HG02678 (cell line): ENCODE measurements around the gene CD2AP.
"Not testable (repeated sequence)": the region's sequence is repeated elsewhere in the genome, so short reads cannot be mapped to it uniquely, and the experiment has no call there.

Source experiments
- ATAC-seq: cut with Tn5 transposase; IDR thresholded peaks from one replicate; pipeline ENCODE4 v1.9.1; 2021; ENCODE audit warnings: mild to moderate bottlenecking, moderate library complexity; ENCODE audit not compliant: unreplicated experiment

Gene CD2AP, protein sequence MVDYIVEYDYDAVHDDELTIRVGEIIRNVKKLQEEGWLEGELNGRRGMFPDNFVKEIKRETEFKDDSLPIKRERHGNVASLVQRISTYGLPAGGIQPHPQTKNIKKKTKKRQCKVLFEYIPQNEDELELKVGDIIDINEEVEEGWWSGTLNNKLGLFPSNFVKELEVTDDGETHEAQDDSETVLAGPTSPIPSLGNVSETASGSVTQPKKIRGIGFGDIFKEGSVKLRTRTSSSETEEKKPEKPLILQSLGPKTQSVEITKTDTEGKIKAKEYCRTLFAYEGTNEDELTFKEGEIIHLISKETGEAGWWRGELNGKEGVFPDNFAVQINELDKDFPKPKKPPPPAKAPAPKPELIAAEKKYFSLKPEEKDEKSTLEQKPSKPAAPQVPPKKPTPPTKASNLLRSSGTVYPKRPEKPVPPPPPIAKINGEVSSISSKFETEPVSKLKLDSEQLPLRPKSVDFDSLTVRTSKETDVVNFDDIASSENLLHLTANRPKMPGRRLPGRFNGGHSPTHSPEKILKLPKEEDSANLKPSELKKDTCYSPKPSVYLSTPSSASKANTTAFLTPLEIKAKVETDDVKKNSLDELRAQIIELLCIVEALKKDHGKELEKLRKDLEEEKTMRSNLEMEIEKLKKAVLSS

DNA sequence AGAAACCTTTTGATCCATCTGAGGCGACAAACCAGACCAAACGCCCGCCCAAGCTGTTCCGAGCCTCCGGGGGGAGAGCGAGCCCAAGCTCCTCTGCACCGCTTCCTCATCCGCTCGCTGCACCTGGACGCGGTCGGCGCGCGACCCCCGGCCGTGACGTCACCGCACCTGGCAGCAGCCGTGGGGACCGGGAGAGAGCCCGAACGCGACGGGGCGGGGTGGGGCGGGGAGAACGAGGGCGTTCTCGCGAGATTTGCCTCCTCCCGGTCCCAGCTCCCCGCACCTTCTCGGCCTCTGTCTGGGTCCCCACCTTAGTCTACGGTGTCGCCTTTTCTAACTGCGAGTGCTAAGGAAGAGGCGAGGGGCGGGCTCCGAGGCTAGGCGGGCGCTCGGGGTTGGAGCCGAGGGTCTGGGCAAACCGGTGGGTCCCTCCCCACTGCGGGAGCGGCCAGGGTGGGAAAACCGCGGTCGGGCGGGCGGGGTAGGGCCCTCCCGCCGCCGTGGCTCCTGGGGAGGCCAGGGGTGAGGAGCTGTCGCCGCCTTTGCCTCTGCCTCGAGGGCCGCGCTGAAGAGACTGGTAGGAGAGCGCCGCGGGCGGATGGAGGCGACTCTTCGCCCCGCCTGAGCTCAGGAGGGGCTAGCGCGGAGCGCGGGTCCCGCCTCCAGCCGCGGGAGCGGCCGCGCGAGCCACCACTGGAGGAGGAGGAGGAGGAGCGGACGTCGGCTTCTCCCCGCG is at the start of gene CD2AP:
TSS of gene CD2AP (plus strand) at position 293 of the 736 bp plus-strand sequence. CDS start 456 bp downstream, outside the sequence.
- peak; percentile 81 for ATAC-seq

DNA sequence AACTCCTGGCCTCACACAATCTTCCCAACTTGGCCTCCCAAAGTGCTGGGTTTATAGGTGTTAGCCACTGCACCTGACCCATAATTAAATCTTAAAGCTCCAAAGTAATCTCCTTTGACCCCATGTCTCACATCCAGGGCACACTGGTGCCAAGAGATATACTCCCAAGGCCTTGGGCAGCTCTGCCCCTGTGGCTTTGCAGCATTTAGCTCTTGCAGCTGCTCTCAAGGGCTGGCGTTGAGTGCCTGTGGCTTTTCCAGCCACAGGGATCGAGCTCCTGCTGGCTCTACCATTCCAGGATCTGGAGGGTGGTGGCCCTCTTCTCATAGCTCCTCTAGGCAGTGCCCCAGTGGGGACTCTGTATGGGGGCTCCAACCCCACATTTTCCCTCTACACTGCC is 49.3 kb upstream of the CD2AP start:
- ATAC-seq, result no peak

DNA sequence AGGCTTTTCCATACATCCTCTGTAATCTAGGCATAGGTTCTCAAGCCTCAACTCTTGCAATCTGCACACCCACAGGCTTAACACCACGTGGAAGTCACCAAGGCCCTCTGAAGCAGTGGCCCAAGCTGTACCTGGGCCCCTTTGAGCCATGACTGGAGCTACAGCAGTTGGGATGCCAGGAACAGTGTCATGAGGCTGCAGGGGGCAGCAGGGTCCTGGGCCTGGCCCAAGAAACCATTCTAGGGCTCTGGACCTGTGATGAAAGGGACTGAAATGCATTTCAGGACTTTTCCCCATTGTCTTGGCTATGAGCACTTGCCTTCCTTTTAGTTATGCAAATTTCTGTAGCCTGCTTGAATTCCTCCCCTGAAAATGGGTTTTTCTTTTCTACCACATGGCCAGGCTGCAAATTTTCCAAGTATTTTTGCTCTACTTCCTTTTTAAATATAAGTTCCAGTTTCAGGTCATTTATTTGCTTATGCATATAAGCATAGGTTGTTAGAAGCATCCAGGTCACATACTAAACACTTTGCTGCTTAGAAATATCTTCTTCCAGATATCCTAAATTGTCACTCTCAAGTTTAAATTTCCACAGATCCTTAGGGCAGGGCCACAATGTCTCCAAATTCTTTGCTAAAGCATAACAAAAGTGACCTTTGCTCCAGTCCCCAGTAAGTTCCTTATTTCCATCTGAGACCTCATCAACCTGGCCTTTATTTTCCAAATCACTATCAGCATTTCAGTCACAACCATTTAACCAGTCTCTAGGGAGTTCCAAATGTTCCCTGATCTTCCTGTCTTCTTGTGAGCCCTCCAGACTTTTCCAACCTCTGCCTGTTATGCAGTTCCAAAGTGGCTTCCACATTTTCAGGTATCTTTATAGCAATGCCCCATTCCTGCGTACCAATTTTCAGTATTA is 48.6 kb upstream of the CD2AP start:
- ATAC-seq, result no peak

DNA sequence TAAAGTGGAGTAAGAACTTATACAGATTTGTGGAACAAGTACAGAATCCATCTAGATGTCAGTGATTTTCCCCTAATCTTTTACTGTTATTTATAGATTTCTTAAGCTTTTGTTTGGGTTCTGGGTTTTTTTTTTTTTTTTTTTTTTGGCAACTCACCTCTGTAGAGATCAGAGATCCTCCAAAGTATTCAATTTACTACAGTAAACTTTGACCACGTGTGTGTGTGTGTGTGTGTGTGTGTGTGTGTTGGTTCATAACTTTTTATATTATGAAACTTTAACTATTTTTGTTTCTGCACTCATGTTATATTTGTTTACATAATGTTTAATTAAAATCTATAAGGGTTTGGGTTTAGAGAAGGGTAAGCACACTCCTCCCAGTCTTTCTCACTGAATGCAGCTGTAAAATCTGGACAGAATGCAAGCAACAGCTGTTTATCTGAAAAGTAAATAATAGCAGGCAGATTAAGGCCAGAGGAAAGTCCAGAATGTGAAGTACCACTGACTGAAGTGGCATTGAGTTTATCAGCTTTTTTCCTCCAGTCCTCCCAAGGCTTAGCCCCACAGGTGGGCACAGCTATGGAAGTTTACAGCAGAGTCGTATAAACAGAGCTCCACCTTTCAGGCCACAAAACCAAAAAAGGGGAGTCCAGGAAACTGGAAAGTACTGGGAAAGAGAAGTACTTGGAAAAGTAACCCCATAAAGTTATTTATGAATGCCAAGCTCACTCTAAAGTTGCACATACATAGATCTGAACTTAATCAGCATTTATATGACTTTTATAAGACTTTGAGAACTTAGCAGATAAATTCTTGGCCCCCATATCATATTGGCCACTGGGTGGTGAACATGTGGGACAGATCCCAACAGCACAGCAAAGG is 43.0 kb upstream of the CD2AP start:
- no peak for ATAC-seq

DNA sequence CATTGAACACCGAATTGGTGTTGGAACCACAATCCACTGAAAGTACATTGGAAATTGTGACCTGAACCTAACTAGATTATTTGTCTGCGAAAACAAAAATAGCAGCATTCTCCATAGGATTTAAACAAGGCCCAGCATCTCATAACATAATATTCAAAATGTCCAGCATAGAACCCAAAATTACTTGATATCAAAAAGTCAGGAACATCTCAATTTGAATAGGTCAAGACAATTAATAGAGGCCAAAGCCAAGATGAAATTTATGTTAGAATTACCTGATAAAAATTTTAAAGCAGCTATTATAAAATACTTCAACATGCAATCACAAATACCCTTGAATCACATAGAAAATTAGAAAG is 42.4 kb upstream of the CD2AP start:
- ATAC-seq, result no peak

DNA sequence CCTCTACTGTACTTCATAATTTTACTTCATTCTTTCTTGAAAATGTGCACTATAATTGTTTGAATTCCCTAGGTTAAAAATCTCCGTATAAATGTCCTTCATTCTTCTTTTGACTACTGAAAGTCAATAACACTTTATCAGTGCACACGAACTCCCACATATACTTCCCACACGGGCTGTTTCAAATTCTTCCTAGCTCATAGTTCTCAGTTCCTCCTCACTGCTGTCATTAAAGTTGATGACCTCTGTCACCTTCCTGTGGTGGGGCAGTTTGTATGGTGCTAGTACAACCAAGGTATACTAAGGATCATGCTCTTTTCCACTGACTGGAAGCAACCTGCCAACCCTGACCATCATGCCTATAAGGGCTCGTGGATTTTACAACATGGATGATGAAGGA is 40.0 kb upstream of the CD2AP start:
- ATAC-seq, result peak; percentile 68

DNA sequence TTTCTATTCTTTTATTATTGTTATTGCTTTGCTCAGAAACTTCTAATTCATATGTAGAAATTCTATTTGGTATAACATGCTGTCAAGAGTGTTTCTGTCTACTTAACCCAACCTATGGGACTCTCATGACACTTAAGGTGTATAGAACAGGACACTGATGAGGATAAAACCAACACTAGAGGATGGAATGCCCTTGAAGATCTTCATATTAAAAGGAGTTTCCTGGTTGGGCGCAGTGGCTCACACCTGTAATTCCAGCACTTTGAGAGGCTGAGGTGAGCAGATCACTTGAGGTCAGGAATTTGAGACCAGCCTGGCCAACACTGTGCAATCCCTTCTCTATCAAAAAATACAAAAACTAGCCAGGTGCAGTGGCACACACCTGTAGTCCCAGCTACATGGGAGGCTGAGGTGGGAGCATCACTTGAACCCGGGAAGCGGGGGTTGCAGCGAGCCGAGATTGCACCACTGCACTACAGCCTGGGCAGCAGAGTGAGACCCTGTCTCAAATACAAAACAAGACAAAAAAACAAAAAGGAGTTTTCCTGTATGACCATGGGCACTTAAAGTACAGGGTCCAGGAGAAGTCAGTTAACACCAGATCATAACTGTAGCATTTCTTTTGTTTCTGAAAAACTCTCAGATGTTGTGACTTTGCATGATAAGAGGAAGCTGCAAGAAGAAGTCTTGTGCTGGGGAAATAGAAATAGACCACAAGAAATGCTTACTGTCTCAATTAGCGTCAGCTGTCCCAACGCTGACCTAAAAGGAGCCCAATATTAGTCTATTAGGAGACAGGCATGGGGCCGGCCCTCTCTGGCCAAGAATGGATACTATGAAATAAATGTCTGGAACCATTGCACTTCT is 38.9 kb upstream of the CD2AP start:
- ATAC-seq, result peak; percentile 79

DNA sequence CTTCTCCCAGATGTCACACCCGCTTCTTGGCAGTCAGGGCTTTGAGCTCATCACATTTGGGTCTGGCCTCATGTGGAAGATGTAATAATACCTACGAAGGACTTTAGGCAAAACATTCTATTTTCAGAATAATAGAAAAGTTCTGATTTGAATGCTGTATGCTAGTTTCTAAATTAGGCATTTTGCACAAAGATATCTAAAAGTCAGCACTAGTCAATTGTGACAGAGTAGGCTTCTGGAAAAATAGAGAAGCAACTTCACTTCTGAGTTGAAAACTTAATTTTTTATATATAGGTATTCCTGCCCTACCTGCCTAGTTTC is 38.3 kb upstream of the CD2AP start:
- ATAC-seq, result peak; percentile 28

DNA sequence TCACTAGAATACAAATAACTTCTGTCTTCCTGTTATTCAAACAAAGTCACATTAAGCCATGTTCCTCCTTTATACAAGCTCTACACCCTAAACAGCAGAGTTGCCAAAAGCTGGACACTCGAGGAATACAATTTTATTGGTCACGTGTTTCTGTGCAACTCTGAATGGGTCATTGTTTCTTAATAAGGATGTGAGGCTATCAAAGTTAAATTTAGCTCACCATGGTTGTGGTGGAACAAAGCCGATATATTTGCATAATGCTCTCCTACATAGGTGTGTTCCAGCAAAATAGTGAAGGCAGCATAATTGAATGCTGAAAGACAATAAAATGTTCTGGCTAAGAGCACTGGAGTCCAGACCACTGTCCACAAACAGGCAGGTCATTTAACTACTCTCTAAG is 36.9 kb upstream of the CD2AP start:
- ATAC-seq, result peak; percentile 52

DNA sequence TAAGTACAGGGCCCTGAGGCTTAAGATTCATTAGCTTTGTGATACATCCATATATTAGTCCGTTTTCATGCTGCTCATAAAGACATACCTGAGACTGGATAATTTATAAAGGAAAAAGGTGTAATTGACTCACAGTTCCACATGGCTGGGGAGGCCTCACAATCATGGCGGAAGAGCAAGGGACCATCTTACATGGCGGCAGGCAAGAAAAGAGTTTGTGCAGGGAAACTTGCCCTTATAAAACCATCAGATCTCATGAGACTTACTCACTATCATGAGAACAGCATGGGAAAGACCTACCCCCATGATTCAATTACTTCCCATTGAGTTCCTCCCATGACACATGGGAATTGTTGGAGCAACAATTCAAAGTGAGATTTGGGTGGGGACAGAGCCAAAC is 32.6 kb upstream of the CD2AP start:
- not testable (repeated sequence) for ATAC-seq

DNA sequence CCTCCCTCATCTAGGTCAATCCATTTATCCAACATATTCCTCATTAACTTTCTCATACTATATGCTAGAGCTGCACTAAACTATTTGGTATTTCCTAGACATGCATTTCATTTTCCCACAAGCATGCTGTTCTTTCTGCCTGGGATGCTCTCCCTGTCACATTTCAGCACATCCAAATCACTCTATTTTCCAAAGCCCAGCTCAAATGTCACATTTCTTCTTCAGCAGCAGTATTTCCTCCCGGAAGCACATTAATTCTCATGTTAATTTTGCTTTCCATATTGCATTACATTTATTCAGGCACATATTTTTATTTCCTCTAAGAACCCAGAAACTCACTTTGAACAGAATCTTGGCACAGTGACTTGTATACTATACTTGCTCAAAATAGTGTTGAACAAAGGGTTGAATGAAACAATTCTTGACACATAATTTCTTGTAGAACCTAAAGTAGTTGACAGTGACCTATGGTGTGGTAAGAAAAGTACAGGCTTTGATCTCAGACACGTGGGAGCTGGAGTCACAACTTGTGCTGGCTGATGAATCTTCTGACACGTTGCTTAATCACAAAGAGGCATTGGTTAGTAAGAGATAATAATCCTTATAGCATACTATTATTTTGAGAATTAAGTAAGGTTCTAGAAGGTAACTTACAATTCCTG is 30.8 kb upstream of the CD2AP start:
- no peak for ATAC-seq

DNA sequence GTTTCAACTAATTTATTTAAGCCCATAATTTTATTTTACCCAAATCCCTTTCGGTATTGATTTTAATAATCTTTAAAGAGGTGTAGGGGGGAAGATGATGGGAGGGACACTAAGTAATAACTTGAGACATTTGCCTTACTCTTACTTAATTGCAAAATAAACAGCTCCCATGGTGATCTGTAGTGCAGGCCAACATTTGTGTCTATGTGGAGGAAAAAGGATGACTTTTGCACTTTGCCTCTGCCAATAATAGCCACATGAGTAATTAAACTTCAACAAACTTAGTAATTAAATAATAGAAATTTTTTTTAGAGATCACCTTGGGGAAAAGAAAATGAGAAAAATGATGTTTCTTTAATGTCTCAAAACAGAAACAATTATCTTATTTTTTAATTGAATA is 29.9 kb upstream of the CD2AP start:
- ATAC-seq, result no peak

DNA sequence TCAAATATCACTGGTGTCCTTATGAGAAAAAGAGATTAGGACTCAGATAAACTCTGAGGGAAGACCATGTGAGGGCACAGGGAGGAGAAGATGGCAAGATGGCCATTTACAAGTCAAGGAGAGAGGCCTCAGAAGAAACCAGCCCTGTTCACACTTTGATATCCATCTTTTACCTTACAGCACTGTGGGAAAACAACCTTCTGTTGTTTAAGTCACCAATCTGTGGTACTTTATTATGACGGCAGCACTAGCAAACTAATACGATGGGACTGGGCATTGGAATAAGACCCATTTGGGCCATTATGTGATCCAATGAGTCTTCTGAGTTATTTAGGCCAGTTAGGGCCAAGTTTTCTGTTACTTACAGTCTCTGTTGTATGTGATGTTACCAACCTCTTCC is 26.4 kb upstream of the CD2AP start:
- ATAC-seq, result no peak

DNA sequence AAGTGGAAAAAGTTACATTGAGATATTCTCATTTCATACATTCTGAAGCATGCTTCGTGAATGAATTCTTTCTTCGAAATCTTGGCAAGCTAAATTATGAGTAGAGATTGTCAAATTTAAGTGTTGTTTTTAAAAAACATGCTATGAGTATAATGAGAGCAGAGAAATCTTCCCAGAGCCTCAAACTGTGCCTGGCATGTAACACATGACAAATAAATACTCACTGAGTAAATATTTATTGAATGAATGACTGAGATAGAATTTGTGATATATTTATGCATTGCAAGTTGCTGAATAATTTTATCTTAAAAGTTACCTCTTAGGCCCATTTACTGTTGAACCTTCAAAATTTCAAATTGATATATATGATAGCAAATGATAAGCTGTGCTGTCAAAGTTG is 24.7 kb upstream of the CD2AP start:
- ATAC-seq, result no peak

DNA sequence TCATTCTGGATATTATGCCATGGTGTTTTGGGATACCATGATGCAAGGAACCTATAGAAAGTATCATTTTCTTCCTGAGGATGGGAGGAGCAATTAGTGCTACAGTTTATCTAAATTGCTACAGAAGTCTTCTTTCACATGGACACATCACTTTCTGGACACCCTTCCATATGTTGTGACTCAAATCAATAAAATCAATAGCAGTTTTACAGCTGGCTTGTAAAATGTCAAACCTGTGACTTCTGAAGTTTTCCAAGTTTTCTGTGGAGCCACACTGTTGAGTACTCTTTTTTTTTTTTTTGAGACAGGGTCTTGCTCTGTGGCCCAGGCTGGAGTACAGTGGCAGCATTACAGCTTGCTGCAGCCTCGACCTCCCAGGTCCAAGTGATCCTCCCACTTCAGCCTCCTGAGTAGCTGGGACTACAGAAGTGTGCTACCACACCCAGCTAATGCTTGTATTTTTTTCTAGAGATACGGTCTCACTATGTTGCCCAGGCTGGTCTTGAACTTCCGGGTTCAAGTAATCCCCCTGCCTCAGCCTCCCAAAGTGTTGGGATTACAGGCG is 24.1 kb upstream of the CD2AP start:
- ATAC-seq, result no peak

DNA sequence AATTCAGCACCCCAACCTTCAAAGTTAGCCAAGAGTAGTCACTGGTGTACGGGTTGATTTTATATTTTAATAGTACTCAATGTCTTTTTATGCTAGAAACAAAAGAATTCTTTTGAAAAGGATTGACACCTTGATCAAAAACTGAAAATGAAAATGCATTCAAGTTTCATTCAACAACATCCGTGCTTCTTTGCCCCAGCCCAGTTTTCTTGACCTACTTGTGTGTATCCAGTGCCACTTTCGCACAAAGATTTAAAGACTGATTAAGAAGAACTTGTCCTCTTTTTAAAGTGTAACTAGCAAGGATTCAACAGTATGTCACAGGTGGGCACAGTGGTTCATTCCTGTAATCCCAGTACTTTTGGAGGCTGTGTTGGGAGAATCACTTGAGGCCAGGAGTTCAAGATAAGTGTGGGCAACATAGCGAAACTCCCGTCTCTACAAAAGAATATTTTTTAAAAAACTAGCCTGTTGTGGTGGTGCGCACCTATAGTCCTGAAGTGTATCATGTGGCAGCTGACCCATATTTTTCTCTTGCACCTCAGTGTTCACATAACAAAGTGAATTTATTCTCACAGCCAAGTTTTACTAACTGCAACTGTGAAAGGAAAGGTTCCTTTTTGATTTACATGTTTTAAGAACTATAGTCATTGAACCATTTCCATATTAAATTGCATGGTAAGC is 22.7 kb upstream of the CD2AP start:
- ATAC-seq, result no peak

DNA sequence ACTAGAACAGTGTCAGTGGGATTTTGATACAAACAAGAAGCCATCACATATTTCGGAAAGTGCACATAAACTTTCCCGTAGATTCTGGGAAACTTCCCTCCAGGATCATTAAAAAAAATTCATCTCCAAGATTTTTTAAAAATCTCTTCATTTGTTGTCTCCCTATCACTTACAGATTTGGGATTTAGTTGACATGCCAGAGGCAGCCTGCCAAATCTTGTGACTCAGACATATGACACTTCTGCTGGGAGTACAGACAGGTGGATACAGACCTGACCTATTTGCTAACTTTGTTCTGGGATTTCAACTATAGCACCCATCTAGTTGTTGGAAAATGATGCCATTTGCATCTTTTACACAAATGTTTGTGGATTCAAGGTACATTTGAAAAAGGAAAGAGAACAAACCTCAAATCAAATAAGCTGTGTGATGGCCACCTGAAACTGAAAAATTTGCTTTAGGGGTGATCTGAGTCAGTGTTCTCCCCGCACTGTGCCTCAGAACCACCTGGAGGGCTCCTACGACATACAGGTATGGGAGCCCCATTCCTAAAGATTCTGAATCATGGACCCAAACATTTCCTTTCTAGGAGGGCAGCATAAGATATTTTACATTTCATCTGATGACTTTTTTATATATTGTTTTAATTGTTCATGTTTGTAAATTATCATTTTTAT is 21.9 kb upstream of the CD2AP start:
- peak; percentile 75 for ATAC-seq
